ENCODE data around the gene SORCS3. TPM values are rescaled to one million over a fixed set of nuclear protein-coding genes. Genes with fewer than 3 reads are reported as not detected.

SORCS3 gene
- total RNA-seq, 1 donor from 2014 or later, result 0.26 TPM

- no peaks in the 10 kb centered on the region for H3K9me3 ChIP-seq (ENCODE audit: low read depth)
- Mint-ChIP-seq H3K4me3 (no peak overlapping the region), H3K27ac (no peak overlapping the region), H3K9me3 (no peaks in the 10 kb centered on the region), H3K4me1 (peaks cover 5% of the 10 kb centered on the region), H3K27me3 (ENCODE audit: insufficient read depth, low read depth) (no peaks in the 10 kb centered on the region), H3K36me3 (no peaks in the 10 kb centered on the region)
- no peak overlapping the region for H3K27ac ChIP-seq
- no peak overlapping the region for H2AFZ ChIP-seq (replicated peaks)
- no peaks in the 10 kb centered on the region for H3K79me2 ChIP-seq (ENCODE audit: low read depth)
- H3K4me3 ChIP-seq, result no peak overlapping the region
- no peak for DNase-seq (ENCODE audit: low spot score)
- H3F3A ChIP-seq (ENCODE audit: low read depth), result no peaks in the 10 kb centered on the region
- TF ChIP-seq EZH2 (IDR thresholded peaks at IDR 0.05), result no peak
- TF ChIP-seq CTCF (IDR thresholded peaks at IDR 0.05), result no peak
- H4K20me1 ChIP-seq (ENCODE audit: low read depth), result no peaks in the 10 kb centered on the region
- peaks cover 23% of the 10 kb centered on the region for H3K4me1 ChIP-seq
- H3K9ac ChIP-seq, result no peak overlapping the region
- no peaks in the 10 kb centered on the region for H3K36me3 ChIP-seq
- H3K27me3 ChIP-seq, result no peaks in the 10 kb centered on the region
- H3K4me2 ChIP-seq, result no peak overlapping the region
Observed at GRCh38 chr10:104880624-104881398, 239.7 kb downstream of the SORCS3 start.

- Mint-ChIP-seq H3K4me3 (no peak overlapping the region), H3K9me3 (no peaks in the 10 kb centered on the region), H3K27me3 (ENCODE audit: insufficient read depth, low read depth) (no peaks in the 10 kb centered on the region), H3K4me1 (peaks cover 5% of the 10 kb centered on the region), H3K36me3 (no peaks in the 10 kb centered on the region), H3K27ac (no peak overlapping the region)
- H3K4me3 ChIP-seq, result no peak overlapping the region
- H3F3A ChIP-seq (ENCODE audit: low read depth), result no peaks in the 10 kb centered on the region
- peaks cover 23% of the 10 kb centered on the region for H3K4me1 ChIP-seq
- H3K27me3 ChIP-seq, result no peaks in the 10 kb centered on the region
- TF ChIP-seq EZH2 (IDR thresholded peaks at IDR 0.05) (no peak), CTCF (IDR thresholded peaks at IDR 0.05) (no peak), EZH2phosphoT487 (IDR thresholded peaks at IDR 0.05) (no peak)
- no peak overlapping the region for H3K9ac ChIP-seq
- no peaks in the 10 kb centered on the region for H3K9me3 ChIP-seq (ENCODE audit: low read depth)
- H3K27ac ChIP-seq, result no peak overlapping the region
- no peak for DNase-seq (ENCODE audit: low spot score)
- no peak overlapping the region for H2AFZ ChIP-seq (replicated peaks)
- no peaks in the 10 kb centered on the region for H3K36me3 ChIP-seq
- no peaks in the 10 kb centered on the region for H4K20me1 ChIP-seq (ENCODE audit: low read depth)
- H3K79me2 ChIP-seq (ENCODE audit: low read depth), result no peaks in the 10 kb centered on the region
- H3K4me2 ChIP-seq, result no peak overlapping the region
Observed at GRCh38 chr10:104881740-104882139, 240.7 kb downstream of the SORCS3 start.

GRCh38 chr10:104892879-104893617 lies 252.0 kb downstream of the SORCS3 start:
- no peak overlapping the region for H3K9ac ChIP-seq
- Mint-ChIP-seq H3K27ac (no peak overlapping the region), H3K36me3 (no peaks in the 10 kb centered on the region), H3K4me3 (no peak overlapping the region), H3K27me3 (ENCODE audit: insufficient read depth, low read depth) (peaks cover 4% of the 10 kb centered on the region), H3K4me1 (peaks cover 7% of the 10 kb centered on the region), H3K9me3 (peaks cover 16% of the 10 kb centered on the region)
- TF ChIP-seq CTCF (IDR thresholded peaks at IDR 0.05) (no peak), EZH2 (IDR thresholded peaks at IDR 0.05) (no peak), EZH2phosphoT487 (IDR thresholded peaks at IDR 0.05) (no peak)
- H3K4me3 ChIP-seq, result no peak overlapping the region
- peaks cover 10% of the 10 kb centered on the region for H3K4me1 ChIP-seq
- no peak overlapping the region for H3K4me2 ChIP-seq
- no peaks in the 10 kb centered on the region for H3K27me3 ChIP-seq
- H2AFZ ChIP-seq (replicated peaks), result no peak overlapping the region
- no peaks in the 10 kb centered on the region for H3F3A ChIP-seq (ENCODE audit: low read depth)
- no peaks in the 10 kb centered on the region for H4K20me1 ChIP-seq (ENCODE audit: low read depth)
- DNase-seq (ENCODE audit: low spot score), result no peak
- H3K79me2 ChIP-seq (ENCODE audit: low read depth), result no peaks in the 10 kb centered on the region
- H3K27ac ChIP-seq, result no peak overlapping the region
- no peaks in the 10 kb centered on the region for H3K36me3 ChIP-seq
- no peaks in the 10 kb centered on the region for H3K9me3 ChIP-seq (ENCODE audit: low read depth)

All from neural progenitor cell (in vitro differentiated cells).